MCF 10A (cell line): ENCODE data around the gene GATA6. TPM values are rescaled to one million over a fixed set of nuclear protein-coding genes. Genes with fewer than 3 reads are reported as not detected.

Source experiments
- BruUV-seq: library from RNA; stranded (reverse); fragments of 400-500 nt; replicated peaks from 2 replicates; lab custom pipeline; 2021; lab: Mats Ljungman, UMichigan
- CTCF ChIA-PET: fragments of 300-600 bp; sonication (Branson Sonifier 250); formaldehyde crosslinking; extraction: SDS; loops from one replicate; lab custom pipeline; 2021; ENCODE audit warnings: antibody characterized with exemption, inconsistent platforms; lab: Yijun Ruan, JAX
- POLR2A ChIA-PET: fragments of 300-600, 350-650 bp; sonication (Branson Sonifier 250); formaldehyde crosslinking; extraction: SDS; loops from one replicate; lab custom pipeline; 2020; ENCODE audit warnings: antibody characterized with exemption, inconsistent platforms; lab: Yijun Ruan, JAX
- DNase-seq: peaks from one replicate; pipeline ENCODE4 v3.0.0-alpha.2; 2018; ENCODE audit not compliant: unreplicated experiment
- H3K27ac Mint-ChIP-seq: one replicate; pipeline ENCODE4 v1.8.0; 2022; ENCODE audit warnings: mild to moderate bottlenecking, low read depth, mixed read lengths; ENCODE audit not compliant: unreplicated experiment
- H3K27me3 Mint-ChIP-seq: one replicate; pipeline ENCODE4 v1.8.0; 2022; ENCODE audit warnings: mixed read lengths; ENCODE audit not compliant: insufficient read depth, unreplicated experiment
- H3K36me3 Mint-ChIP-seq: one replicate; pipeline ENCODE4 v1.8.0; 2022; ENCODE audit warnings: mild to moderate bottlenecking, moderate library complexity, mixed read lengths; ENCODE audit not compliant: insufficient read depth, unreplicated experiment
- H3K4me1 Mint-ChIP-seq: one replicate; pipeline ENCODE4 v1.8.0; 2022; ENCODE audit warnings: mixed read lengths; ENCODE audit not compliant: insufficient read depth, unreplicated experiment
- H3K4me3 Mint-ChIP-seq: one replicate; pipeline ENCODE4 v1.8.0; 2022; ENCODE audit warnings: mild to moderate bottlenecking, moderate library complexity, mixed read lengths; ENCODE audit not compliant: unreplicated experiment
- H3K9me3 Mint-ChIP-seq: one replicate; pipeline ENCODE4 v1.8.0; 2022; ENCODE audit warnings: mixed read lengths; ENCODE audit not compliant: unreplicated experiment
- intact Hi-C: fragments of 100-400 bp; cut with micrococcal nuclease; formaldehyde crosslinking; loops from 2 replicates; pipeline ENCODE4 v1.14.1; 2022
- total RNA-seq: library from RNA; stranded (reverse); gene quantifications from 2 replicates; pipeline ENCODE4 v1.2.3, GENCODE V29; 2022
- TF ChIP-seq, protein P1 (sequence below): fragments of 200-600 bp; IDR thresholded peaks from one replicate; pipeline ENCODE4 v1.8.0; 2022; ENCODE audit warnings: antibody characterized with exemption, mild to moderate bottlenecking; ENCODE audit not compliant: unreplicated experiment

The GATA6 gene
- total RNA-seq, 1 experiment from 2014 or later, result 6.7 TPM

DNA sequence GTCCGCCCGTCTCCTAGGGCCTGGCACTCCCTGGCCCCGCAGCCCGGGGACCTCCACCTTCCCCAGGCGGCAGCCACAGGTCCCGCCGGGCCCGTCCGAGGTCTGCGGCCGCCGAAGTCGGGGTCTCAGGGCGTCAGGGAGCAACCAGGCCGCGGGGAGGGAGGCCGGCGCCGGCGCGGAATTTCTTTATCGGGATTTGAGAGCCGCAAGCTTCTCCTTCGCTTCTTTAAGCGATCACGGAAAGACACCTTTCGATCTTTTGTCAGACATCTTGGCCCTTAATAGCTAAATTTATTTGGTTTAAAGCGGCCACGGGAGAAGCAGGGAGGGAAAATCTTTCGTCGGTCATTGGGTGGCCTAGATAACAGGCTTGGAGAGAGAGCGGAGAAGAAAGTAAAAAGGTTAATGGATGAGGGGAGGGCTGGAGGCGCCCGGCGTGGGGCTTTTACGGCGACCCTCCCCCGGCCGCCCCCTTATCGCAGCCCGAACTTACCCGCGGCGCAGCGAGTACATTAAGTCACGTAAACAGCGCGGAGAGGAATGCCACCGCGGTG is 4.3 kb upstream of the GATA6 start:
- Mint-ChIP-seq H3K27me3 (no peaks in the 10 kb centered on the region), H3K4me3 (no peak overlapping the region), H3K36me3 (no peaks in the 10 kb centered on the region), H3K4me1 (no peaks in the 10 kb centered on the region), H3K9me3 (no peaks in the 10 kb centered on the region), H3K27ac (no peak overlapping the region)
- no TSS peak for BruUV-seq
- no peak for DNase-seq
- TF ChIP-seq, protein P1, sequence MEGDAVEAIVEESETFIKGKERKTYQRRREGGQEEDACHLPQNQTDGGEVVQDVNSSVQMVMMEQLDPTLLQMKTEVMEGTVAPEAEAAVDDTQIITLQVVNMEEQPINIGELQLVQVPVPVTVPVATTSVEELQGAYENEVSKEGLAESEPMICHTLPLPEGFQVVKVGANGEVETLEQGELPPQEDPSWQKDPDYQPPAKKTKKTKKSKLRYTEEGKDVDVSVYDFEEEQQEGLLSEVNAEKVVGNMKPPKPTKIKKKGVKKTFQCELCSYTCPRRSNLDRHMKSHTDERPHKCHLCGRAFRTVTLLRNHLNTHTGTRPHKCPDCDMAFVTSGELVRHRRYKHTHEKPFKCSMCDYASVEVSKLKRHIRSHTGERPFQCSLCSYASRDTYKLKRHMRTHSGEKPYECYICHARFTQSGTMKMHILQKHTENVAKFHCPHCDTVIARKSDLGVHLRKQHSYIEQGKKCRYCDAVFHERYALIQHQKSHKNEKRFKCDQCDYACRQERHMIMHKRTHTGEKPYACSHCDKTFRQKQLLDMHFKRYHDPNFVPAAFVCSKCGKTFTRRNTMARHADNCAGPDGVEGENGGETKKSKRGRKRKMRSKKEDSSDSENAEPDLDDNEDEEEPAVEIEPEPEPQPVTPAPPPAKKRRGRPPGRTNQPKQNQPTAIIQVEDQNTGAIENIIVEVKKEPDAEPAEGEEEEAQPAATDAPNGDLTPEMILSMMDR, result no peak
- CTCF ChIA-PET, result no interaction called here
- intact Hi-C loops, result loop anchor here (5.0 to 10.0 kb wide), 5 partner anchors 170 to 630 kb away; no protein-coding TSS in a partner anchor
- POLR2A ChIA-PET, result interaction anchor here (0.7 kb wide), 1 partner anchor 10 kb away, joined by 3 read pairs; no protein-coding TSS in a partner anchor

DNA sequence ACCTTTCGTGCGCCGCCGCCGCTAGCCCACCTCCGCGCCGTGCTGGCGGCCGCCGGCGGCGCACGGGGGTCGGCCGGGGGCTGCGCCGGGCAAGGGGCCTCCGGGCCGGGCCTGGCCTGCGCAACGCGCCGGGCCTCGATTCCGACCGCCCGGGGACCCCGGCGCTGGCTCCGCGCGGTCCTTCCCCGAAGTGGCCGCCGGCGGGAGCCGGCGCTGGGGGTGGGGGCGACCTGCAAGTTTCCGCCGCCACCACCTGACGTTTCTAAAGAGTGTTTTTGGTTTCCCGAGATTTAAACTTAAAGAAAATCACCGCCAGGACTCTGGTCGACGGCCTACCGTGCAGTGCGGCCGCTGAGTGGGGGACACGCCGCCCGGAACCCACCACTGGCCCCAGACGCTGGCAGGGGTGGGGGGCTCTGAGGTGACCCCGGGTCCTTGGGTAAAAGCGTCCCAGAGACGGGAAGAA is 3.8 kb upstream of the GATA6 start:
- Mint-ChIP-seq H3K27ac (no peak overlapping the region), H3K4me3 (no peak overlapping the region), H3K27me3 (no peaks in the 10 kb centered on the region), H3K4me1 (no peaks in the 10 kb centered on the region), H3K36me3 (no peaks in the 10 kb centered on the region), H3K9me3 (no peaks in the 10 kb centered on the region)
- ChIA-PET CTCF (no interaction called here), POLR2A (no interaction called here)
- intact Hi-C loops, result loop anchor here (5.0 to 10.0 kb wide), 5 partner anchors 171 to 629 kb away; no protein-coding TSS in a partner anchor
- TF ChIP-seq, protein P1, result no peak
- BruUV-seq, result no TSS peak
- no peak for DNase-seq

DNA sequence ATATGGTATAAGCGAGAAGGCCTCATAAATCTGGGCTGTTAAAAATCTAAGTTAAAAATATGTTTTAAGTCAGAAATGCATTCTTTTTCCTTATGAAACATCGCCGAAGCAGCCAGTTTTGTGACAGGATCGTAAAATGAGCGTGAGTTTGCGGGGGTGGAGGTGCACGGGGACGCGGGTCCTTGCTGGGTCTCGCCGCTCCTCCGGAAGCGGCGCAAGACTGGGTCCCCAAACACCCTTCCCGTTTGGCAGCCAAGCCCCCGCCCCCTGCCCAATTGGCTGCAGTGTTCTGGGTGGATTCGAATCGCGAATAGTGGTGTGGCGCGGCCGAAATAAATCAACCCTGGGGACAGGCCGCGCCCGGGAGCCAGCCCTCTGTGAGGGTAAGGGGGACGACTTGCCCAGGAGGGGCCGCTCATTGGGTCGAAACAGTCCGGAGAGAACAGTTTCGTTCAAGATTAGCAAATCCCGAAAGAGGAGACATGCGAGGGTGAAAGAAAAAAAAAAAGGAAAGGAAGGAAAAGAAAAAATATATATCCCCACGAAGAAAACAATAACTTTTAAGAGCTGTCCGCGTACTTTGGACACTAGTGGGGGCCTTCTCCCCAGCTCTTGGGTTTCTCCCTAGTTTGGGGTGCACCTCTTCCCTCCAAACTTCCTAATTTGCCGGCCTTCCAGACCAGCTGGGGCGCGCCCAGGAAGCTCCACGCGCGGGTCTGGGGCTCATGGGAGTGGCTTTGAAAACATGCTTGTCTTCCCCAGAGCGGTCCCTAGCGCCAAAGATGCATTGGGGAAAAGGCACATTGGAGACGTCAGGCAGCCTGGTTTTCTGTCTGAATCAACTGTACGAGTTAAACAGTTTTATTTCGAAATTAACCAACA is 3.1 kb upstream of the GATA6 start:
- ChIA-PET POLR2A (no interaction called here), CTCF (interaction anchor here (0.6 kb wide), 1 partner anchor 810 kb away, joined by 4 read pairs; no protein-coding TSS in a partner anchor)
- TF ChIP-seq, protein P1, result no peak
- H3K4me1 Mint-ChIP-seq, result no peaks in the 10 kb centered on the region
- H3K27ac Mint-ChIP-seq, result no peak overlapping the region
- H3K27me3 Mint-ChIP-seq, result no peaks in the 10 kb centered on the region
- H3K9me3 Mint-ChIP-seq, result no peaks in the 10 kb centered on the region
- no peak overlapping the region for H3K4me3 Mint-ChIP-seq
- H3K36me3 Mint-ChIP-seq, result no peaks in the 10 kb centered on the region
- no TSS peak for BruUV-seq
- DNase-seq, result no peak
- intact Hi-C loops, result loop anchor here (5.0 to 10.0 kb wide), 5 partner anchors 172 to 628 kb away; no protein-coding TSS in a partner anchor

DNA sequence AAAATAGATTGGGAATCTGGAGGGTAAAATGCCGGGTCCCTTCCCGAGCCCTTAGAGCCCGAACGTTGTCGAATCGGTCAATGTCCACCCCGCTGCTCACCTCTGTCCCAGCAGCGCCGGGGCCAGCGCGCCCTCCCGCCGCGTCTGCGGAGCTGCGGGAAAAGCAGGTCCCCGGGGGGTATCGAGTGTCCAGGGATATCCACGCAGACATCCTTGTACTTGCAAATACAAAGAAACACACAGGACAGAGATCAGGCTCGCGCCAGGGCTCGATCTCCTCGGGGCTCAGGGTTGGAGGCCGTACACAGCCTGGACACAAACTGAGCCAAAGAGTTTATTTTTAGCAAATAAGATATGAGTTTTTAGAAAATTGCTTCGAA is 2.3 kb upstream of the GATA6 start:
- H3K4me1 Mint-ChIP-seq, result no peaks in the 10 kb centered on the region
- intact Hi-C loops, result loop anchor here (5.0 to 10.0 kb wide), 5 partner anchors 172 to 628 kb away; no protein-coding TSS in a partner anchor
- no peak overlapping the region for H3K27ac Mint-ChIP-seq
- ChIA-PET POLR2A (no interaction called here), CTCF (interaction anchor here (0.6 kb wide), 1 partner anchor 809 kb away, joined by 4 read pairs; no protein-coding TSS in a partner anchor)
- no peaks in the 10 kb centered on the region for H3K9me3 Mint-ChIP-seq
- H3K4me3 Mint-ChIP-seq, result no peak overlapping the region
- DNase-seq, result no peak
- TF ChIP-seq, protein P1, result no peak
- H3K27me3 Mint-ChIP-seq, result no peaks in the 10 kb centered on the region
- no peaks in the 10 kb centered on the region for H3K36me3 Mint-ChIP-seq
- BruUV-seq, result no TSS peak
